Liver (tissue), 9 donors: ENCODE results near the gene FLNB. TPM values are rescaled to one million over a fixed set of nuclear protein-coding genes. Genes with fewer than 3 reads are reported as not detected.

Experiments
- DNase-seq: peaks from one replicate; pipeline ENCODE4 v3.0.0-alpha.2; 2017; ENCODE audit warnings: low spot score
- H3K27ac ChIP-seq, 2 donors: one replicate each; pipeline ENCODE4 v1.7.0; 2013; ENCODE audit warnings: inconsistent platforms in 2 of 2, low read length in 2 of 2, control low read depth in 1 of 2, low read depth in 1 of 2, mild to moderate bottlenecking in 1 of 2
- H3K27me3 ChIP-seq, 4 donors: one replicate each; pipeline versions ENCODE4 v1.6.1 to v1.7.0; 2013; ENCODE audit warnings: low read length in 3 of 4, inconsistent platforms in 1 of 4, mild to moderate bottlenecking in 1 of 4, moderate library complexity in 1 of 4; ENCODE audit not compliant: control insufficient read depth in 4 of 4, insufficient read depth in 4 of 4
- H3K36me3 ChIP-seq, 4 donors: one replicate each; pipeline versions ENCODE4 v1.6.1 to v1.7.0; 2013; ENCODE audit warnings: low read length in 3 of 4, mild to moderate bottlenecking in 3 of 4, low read depth in 1 of 4, moderate library complexity in 1 of 4; ENCODE audit not compliant: control insufficient read depth in 4 of 4, insufficient read depth in 3 of 4
- H3K4me1 ChIP-seq, 4 donors: one replicate each; pipeline versions ENCODE4 v1.6.1 to v1.7.0; 2013; ENCODE audit warnings: low read length in 3 of 4, mild to moderate bottlenecking in 3 of 4, moderate library complexity in 1 of 4; ENCODE audit not compliant: control insufficient read depth in 4 of 4, insufficient read depth in 4 of 4
- H3K4me3 ChIP-seq, 3 donors: one replicate each; pipeline versions ENCODE4 v1.6.1 to v1.7.0; 2013; ENCODE audit warnings: low read length in 3 of 3, control low read depth in 1 of 3, low read depth in 1 of 3, mild to moderate bottlenecking in 1 of 3
- H3K9ac ChIP-seq, 2 donors: one replicate each; pipeline ENCODE4 v1.7.0; 2013; ENCODE audit warnings: low read length in 2 of 2, mild to moderate bottlenecking in 2 of 2, moderate library complexity in 2 of 2, control low read depth in 1 of 2, low read depth in 1 of 2
- H3K9me3 ChIP-seq, 4 donors: one replicate each; pipeline versions ENCODE4 v1.6.1 to v1.7.0; 2013; ENCODE audit warnings: low read length in 3 of 4; ENCODE audit not compliant: control insufficient read depth in 4 of 4
- ATF3 ChIP-seq: IDR thresholded peaks from 2 replicates; pipeline ENCODE4 v1.6.1; 2016; ENCODE audit warnings: antibody characterized with exemption
- CTCF ChIP-seq: fragments of 150-350 bp; IDR thresholded peaks from 2 replicates; pipeline ENCODE4 v1.5.1; 2017; ENCODE audit warnings: improper control_type of control experiment, low read depth, low read length; ENCODE audit not compliant: missing input control
- EGR1 ChIP-seq, 2 donors: IDR thresholded peaks; 2 replicates each; pipeline ENCODE4 v1.6.1; 2016 to 2018; ENCODE audit warnings: antibody characterized with exemption in 2 of 2, low read depth in 2 of 2
- FOXA1 ChIP-seq: IDR thresholded peaks from 2 replicates; pipeline ENCODE4 v1.6.1; 2016; ENCODE audit warnings: antibody characterized with exemption
- FOXA2 ChIP-seq: IDR thresholded peaks from 2 replicates; pipeline ENCODE4 v1.6.1; 2016; ENCODE audit warnings: antibody characterized with exemption
- GABPA ChIP-seq, 2 donors: IDR thresholded peaks in 1 of 2; conservative IDR thresholded peaks in 1 of 2; 2 replicates each; pipeline ENCODE4 v1.6.1; 2016; ENCODE audit warnings: antibody characterized with exemption in 2 of 2, mild to moderate bottlenecking in 1 of 2, moderate library complexity in 1 of 2
- HNF4A ChIP-seq, 2 donors: conservative IDR thresholded peaks; 2 replicates each; pipeline ENCODE4 v1.6.1; 2016; ENCODE audit warnings: antibody characterized with exemption in 2 of 2, mild to moderate bottlenecking in 2 of 2
- HNF4G ChIP-seq: IDR thresholded peaks from 2 replicates; pipeline ENCODE4 v1.6.1; 2016; ENCODE audit warnings: antibody characterized with exemption
- JUND ChIP-seq, 2 donors: IDR thresholded peaks; 2 replicates each; pipeline ENCODE4 v1.6.1; 2016; ENCODE audit warnings: antibody characterized with exemption in 2 of 2
- MAX ChIP-seq: IDR thresholded peaks from 2 replicates; pipeline ENCODE4 v1.6.1; 2016; ENCODE audit warnings: antibody characterized with exemption
- NR2F2 ChIP-seq: IDR thresholded peaks from 2 replicates; pipeline ENCODE4 v1.6.1; 2016; ENCODE audit warnings: antibody characterized with exemption
- RAD21 ChIP-seq, 2 donors: IDR thresholded peaks; 2 replicates each; pipeline ENCODE4 v1.6.1; 2016; ENCODE audit warnings: antibody characterized with exemption in 2 of 2, mild to moderate bottlenecking in 2 of 2
- RXRA ChIP-seq, 2 donors: IDR thresholded peaks; 2 replicates each; pipeline ENCODE4 v1.6.1; 2017 to 2018; ENCODE audit warnings: antibody characterized with exemption in 2 of 2, mild to moderate bottlenecking in 1 of 2
- SP1 ChIP-seq: IDR thresholded peaks from 2 replicates; pipeline ENCODE4 v1.6.1; 2018; ENCODE audit warnings: antibody characterized with exemption, mild to moderate bottlenecking
- TAF1 ChIP-seq: conservative IDR thresholded peaks from 2 replicates; pipeline ENCODE4 v1.6.1; 2016; ENCODE audit warnings: antibody characterized with exemption, mild to moderate bottlenecking
- YY1 ChIP-seq: IDR thresholded peaks from 2 replicates; pipeline ENCODE4 v1.6.1; 2016; ENCODE audit warnings: antibody characterized with exemption, mild to moderate bottlenecking
- WGBS: extraction: QIAGEN DNeasy Blood & Tissue Kit; methylation state at CpG from one replicate; pipeline ENCODE4 v1.1.7; 2013; 5-methylcytosine and 5-hydroxymethylcytosine counted together
- polyA plus RNA-seq, 2 donors: library from polyadenylated mRNA; stranded (reverse) in 1 of 2; unstranded in 1 of 2; fragments of 200-250 nt in 1 of 2; fragments of >200 nt in 1 of 2; fragmentation: Nextera tagmentation in 1 of 2; extraction: Ambion mirVana in 1 of 2; gene quantifications; one replicate each; pipeline versions ENCODE4 v1.2.1 to v1.2.3, GENCODE V29; 2013 to 2015
- total RNA-seq, 2 donors: library from RNA; depleted of rRNA; stranded (reverse); fragments of >200 nt; gene quantifications; one replicate each; pipeline ENCODE4 v1.2.3, GENCODE V29; 2014
- TF ChIP-seq, protein P1 (sequence below): IDR thresholded peaks from 2 replicates; pipeline ENCODE4 v1.6.1; 2016; ENCODE audit warnings: antibody characterized with exemption, mild to moderate bottlenecking
- TF ChIP-seq, protein P2 (sequence below): IDR thresholded peaks from 2 replicates; pipeline ENCODE4 v1.6.1; 2016; ENCODE audit warnings: antibody characterized with exemption
- donor health status: healthy.
- donor health status: healthy.
- donor health status: healthy.
- donor health status: healthy.
- donor health status: healthy.

Gene FLNB
- total and polyA plus RNA-seq, 4 donors, result 22.9 to 124 (median 44.3) TPM

DNA sequence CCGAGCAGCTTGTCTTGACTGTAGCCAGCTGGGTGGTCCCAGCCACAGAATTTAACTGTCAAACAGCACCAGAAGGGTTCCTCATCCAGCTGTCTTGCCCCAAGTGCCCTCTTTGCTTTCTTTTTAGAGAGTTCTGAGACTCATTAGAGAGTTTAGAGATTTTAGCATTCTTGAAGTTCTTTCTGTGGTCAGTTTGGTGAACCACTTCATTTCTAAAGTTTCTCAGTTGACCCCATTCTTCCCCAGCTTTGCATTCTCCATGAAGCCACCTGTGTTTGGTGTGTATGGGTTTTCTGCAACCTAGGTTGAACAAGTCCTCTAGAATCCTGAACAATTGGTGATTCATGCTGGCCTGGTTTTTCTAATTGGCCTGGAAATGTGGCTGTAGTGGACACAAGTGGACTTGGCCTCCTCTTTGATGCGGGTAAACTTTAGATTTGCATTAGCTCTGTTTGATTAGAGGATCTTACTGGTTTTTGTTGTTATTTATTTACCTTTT lies 33.7 kb downstream of the FLNB start (continued):
- TF ChIP-seq NR2F2, result no peak
- peak in 1 of 2 donors; percentile 21 for TF ChIP-seq RXRA (IDR thresholded peaks at IDR 0.05)
- TF ChIP-seq SP1, result no peak
- no peak for TF ChIP-seq TAF1
- TF ChIP-seq RAD21 (IDR thresholded peaks at IDR 0.05), result peak; percentile 6 to 17
- peak; percentile 36 for TF ChIP-seq FOXA2

DNA sequence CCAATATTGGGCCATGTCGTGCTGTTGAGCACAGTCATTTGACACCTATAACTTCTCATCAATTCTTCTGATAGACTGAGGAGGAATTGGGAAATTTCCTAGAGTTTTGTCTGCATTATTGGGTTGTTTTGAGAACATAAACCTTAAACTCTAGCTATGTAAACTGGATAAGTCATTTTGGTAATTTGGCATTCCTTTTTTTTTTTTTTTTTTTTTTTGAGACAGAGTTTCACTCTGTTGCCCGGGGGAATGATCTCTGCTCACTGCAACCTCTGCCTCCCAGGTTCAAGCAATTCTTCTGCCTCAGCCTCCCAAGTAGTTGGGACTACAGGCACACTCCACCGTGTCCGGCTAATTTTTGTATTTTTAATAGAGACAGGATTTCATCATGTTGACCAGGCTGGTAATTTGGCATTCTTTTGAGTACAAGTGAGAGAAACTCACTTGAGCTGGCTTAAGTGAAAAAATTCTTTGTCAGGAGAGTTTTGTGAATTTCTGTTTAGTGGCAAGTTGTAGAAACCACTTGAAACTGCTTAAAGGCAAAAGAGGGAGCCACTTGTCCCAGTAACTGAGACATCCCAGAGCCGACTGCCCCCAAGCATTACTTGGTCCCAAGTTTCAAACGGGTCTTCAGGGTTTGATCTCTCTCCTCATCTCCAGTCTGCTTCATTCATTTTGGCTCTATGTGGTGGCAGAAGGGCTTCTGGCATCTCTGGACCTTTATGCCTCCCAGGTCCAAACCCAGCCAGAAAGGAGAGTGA lies 34.9 kb downstream of the FLNB start:
- Histone ChIP-seq H3K27ac (peak overlapping the region; percentile 86 to 89), H3K9ac (no peak overlapping the region), H3K36me3 (no peaks in the 10 kb centered on the region), H3K27me3 (no peaks in the 10 kb centered on the region), H3K4me1 (peaks cover 14 to 60% (median 46%) of the 10 kb centered on the region in 4 donors), H3K9me3 (no peaks in the 10 kb centered on the region), H3K4me3 (no peak overlapping the region)
- WGBS, result 62% methylated on average over 6 of the region's 6 CpGs
- TF ChIP-seq SP1 (no peak), CTCF (no peak), HNF4G (no peak), HNF4A (conservative IDR thresholded peaks at IDR 0.05) (no peak), YY1 (no peak), JUND (IDR thresholded peaks at IDR 0.05) (no peak), FOXA2 (no peak), ATF3 (no peak), EGR1 (IDR thresholded peaks at IDR 0.05; ENCODE audit: low read depth in 2 of 2) (no peak), FOXA1 (no peak), NR2F2 (no peak), TAF1 (no peak), GABPA (IDR thresholded peaks at IDR 0.05 in 1 of 2, conservative IDR thresholded peaks at IDR 0.05 in 1 of 2) (no peak), MAX (no peak), RXRA (IDR thresholded peaks at IDR 0.05) (no peak)
- TF ChIP-seq, protein P1, sequence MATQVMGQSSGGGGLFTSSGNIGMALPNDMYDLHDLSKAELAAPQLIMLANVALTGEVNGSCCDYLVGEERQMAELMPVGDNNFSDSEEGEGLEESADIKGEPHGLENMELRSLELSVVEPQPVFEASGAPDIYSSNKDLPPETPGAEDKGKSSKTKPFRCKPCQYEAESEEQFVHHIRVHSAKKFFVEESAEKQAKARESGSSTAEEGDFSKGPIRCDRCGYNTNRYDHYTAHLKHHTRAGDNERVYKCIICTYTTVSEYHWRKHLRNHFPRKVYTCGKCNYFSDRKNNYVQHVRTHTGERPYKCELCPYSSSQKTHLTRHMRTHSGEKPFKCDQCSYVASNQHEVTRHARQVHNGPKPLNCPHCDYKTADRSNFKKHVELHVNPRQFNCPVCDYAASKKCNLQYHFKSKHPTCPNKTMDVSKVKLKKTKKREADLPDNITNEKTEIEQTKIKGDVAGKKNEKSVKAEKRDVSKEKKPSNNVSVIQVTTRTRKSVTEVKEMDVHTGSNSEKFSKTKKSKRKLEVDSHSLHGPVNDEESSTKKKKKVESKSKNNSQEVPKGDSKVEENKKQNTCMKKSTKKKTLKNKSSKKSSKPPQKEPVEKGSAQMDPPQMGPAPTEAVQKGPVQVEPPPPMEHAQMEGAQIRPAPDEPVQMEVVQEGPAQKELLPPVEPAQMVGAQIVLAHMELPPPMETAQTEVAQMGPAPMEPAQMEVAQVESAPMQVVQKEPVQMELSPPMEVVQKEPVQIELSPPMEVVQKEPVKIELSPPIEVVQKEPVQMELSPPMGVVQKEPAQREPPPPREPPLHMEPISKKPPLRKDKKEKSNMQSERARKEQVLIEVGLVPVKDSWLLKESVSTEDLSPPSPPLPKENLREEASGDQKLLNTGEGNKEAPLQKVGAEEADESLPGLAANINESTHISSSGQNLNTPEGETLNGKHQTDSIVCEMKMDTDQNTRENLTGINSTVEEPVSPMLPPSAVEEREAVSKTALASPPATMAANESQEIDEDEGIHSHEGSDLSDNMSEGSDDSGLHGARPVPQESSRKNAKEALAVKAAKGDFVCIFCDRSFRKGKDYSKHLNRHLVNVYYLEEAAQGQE, result no peak
- TF ChIP-seq, protein P2, sequence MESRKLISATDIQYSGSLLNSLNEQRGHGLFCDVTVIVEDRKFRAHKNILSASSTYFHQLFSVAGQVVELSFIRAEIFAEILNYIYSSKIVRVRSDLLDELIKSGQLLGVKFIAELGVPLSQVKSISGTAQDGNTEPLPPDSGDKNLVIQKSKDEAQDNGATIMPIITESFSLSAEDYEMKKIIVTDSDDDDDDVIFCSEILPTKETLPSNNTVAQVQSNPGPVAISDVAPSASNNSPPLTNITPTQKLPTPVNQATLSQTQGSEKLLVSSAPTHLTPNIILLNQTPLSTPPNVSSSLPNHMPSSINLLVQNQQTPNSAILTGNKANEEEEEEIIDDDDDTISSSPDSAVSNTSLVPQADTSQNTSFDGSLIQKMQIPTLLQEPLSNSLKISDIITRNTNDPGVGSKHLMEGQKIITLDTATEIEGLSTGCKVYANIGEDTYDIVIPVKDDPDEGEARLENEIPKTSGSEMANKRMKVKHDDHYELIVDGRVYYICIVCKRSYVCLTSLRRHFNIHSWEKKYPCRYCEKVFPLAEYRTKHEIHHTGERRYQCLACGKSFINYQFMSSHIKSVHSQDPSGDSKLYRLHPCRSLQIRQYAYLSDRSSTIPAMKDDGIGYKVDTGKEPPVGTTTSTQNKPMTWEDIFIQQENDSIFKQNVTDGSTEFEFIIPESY, result no peak
- no peak for DNase-seq
